OCI-LY7 (cell line): ENCODE measurements around the gene STOML2. TPM values are rescaled to one million over a fixed set of nuclear protein-coding genes. Genes with fewer than 3 reads are reported as not detected.

ENCODE experiments used
- BruUV-seq: library from RNA; stranded (reverse); fragments of 400-500 nt; replicated peaks from 2 replicates; lab custom pipeline; 2021; lab: Mats Ljungman, UMichigan
- CTCF ChIA-PET: fragments of 300-600 bp; sonication (Branson Sonifier 250); formaldehyde crosslinking; loops from one replicate; lab custom pipeline; 2022; ENCODE audit warnings: antibody characterized with exemption; ENCODE audit not compliant: unreplicated experiment; lab: Charles Lee
- POLR2A ChIA-PET: fragments of 300-600 bp; sonication (Branson Sonifier 250); formaldehyde crosslinking; loops from one replicate; lab custom pipeline; 2022; ENCODE audit warnings: antibody characterized with exemption; lab: Charles Lee
- DNase-seq: peaks from one replicate; pipeline ENCODE4 v3.0.0-alpha.2; 2015; ENCODE audit warnings: low spot score
- H2AFZ ChIP-seq: fragments of 200-600 bp; sonication (generic), shearing (Covaris generic); 2 replicates; pipeline ENCODE4 v1.6.1; 2014; ENCODE audit warnings: mild to moderate bottlenecking, antibody characterized with exemption, low read length, moderate library complexity
- H3K27ac ChIP-seq: fragments of 200-600 bp; sonication (generic); 2 replicates; pipeline ENCODE4 v1.5.1; 2014; ENCODE audit warnings: mixed run types, low read depth, mild to moderate bottlenecking, moderate library complexity, low read length, inconsistent platforms; ENCODE audit not compliant: poor library complexity, severe bottlenecking
- H3K36me3 ChIP-seq: fragments of 200-600 bp; sonication (generic); 2 replicates; pipeline ENCODE4 v1.6.1; 2014; ENCODE audit warnings: mild to moderate bottlenecking, antibody characterized with exemption, low read length, moderate library complexity, mixed read lengths; ENCODE audit not compliant: insufficient read depth
- H3K4me1 ChIP-seq: fragments of 200-600 bp; sonication (generic); 2 replicates; pipeline ENCODE4 v1.5.1; 2014; ENCODE audit warnings: mild to moderate bottlenecking, low read length; ENCODE audit not compliant: insufficient read depth, poor library complexity, severe bottlenecking
- H3K4me2 ChIP-seq: fragments of 200-600 bp; sonication (generic); 2 replicates; pipeline ENCODE4 v1.6.1; 2014; ENCODE audit warnings: mild to moderate bottlenecking, low read length
- H3K4me3 ChIP-seq: fragments of 200-600 bp; sonication (generic); 2 replicates; pipeline ENCODE4 v1.5.1; 2014; ENCODE audit warnings: mild to moderate bottlenecking, low read depth, low read length; ENCODE audit not compliant: poor library complexity, severe bottlenecking
- H3K79me2 ChIP-seq: fragments of 200-600 bp; sonication (generic); 2 replicates; pipeline ENCODE4 v1.6.1; 2016; ENCODE audit warnings: low read depth, mild to moderate bottlenecking, low read length, moderate library complexity, mixed read lengths; ENCODE audit not compliant: insufficient read depth
- H3K9me2 ChIP-seq: fragments of 200-600 bp; sonication (generic); 2 replicates; pipeline ENCODE4 v1.6.1; 2016; ENCODE audit warnings: mild to moderate bottlenecking, low read length, mixed read lengths; ENCODE audit not compliant: insufficient read depth
- H3K9me3 ChIP-seq: fragments of 200-600 bp; sonication (generic); 2 replicates; pipeline ENCODE4 v1.6.1; 2014; ENCODE audit warnings: mild to moderate bottlenecking, mixed run types, low read length, mixed read lengths
- H4K20me1 ChIP-seq: fragments of 200-600 bp; sonication (generic); 2 replicates; pipeline ENCODE4 v1.6.1; 2014; ENCODE audit warnings: mild to moderate bottlenecking, antibody characterized with exemption, low read length, moderate library complexity, mixed read lengths; ENCODE audit not compliant: insufficient read depth
- CTCF ChIP-seq: fragments of 200-600 bp; sonication (generic); conservative IDR thresholded peaks from 2 replicates; pipeline ENCODE4 v1.5.1; 2014; ENCODE audit warnings: mild to moderate bottlenecking, antibody characterized with exemption, low read length, moderate library complexity, mixed read lengths
- EZH2phosphoT487 ChIP-seq: fragments of 200-600 bp; sonication (generic); IDR thresholded peaks from 2 replicates; pipeline ENCODE4 v1.6.1; 2018; ENCODE audit warnings: low read depth, borderline replicate concordance, mild to moderate bottlenecking, mixed run types, antibody characterized with exemption, low read length, moderate library complexity, mixed read lengths
- intact Hi-C: fragments of 100-400 bp; cut with micrococcal nuclease; formaldehyde crosslinking; loops from one replicate; pipeline ENCODE4 v1.10.0; 2022; ENCODE audit not compliant: unreplicated experiment
- total RNA-seq, 2 experiments: library from RNA; depleted of rRNA in 1 of 2; stranded (reverse); fragments of >200 nt in 1 of 2; shearing (Covaris generic) in 1 of 2; gene quantifications; 2 replicates each; pipeline ENCODE4 v1.2.3, GENCODE V29; 2014 to 2022

Gene STOML2
- total RNA-seq, 2 experiments from 2014 or later = 155 to 158 TPM

- Histone ChIP-seq H3K36me3 (peaks cover 95% of the 10 kb centered on the region), H3K9me3 (no peaks in the 10 kb centered on the region), H2AFZ (no peak overlapping the region), H3K27ac (no peak overlapping the region), H3K4me1 (no peaks in the 10 kb centered on the region), H4K20me1 (no peaks in the 10 kb centered on the region), H3K4me3 (no peak overlapping the region), H3K9me2 (no peaks in the 10 kb centered on the region), H3K79me2 (no peaks in the 10 kb centered on the region), H3K4me2 (no peak overlapping the region)
- ChIA-PET POLR2A (no interaction called here), CTCF (no interaction called here)
- BruUV-seq = no TSS peak
- TF ChIP-seq EZH2phosphoT487 = no peak
- TF ChIP-seq CTCF = no peak
- intact Hi-C loops = no loop called here
- DNase-seq = no peak
Observed at GRCh38 chr9:35054871-35055644, 47.9 kb downstream of the STOML2 start.

DNA sequence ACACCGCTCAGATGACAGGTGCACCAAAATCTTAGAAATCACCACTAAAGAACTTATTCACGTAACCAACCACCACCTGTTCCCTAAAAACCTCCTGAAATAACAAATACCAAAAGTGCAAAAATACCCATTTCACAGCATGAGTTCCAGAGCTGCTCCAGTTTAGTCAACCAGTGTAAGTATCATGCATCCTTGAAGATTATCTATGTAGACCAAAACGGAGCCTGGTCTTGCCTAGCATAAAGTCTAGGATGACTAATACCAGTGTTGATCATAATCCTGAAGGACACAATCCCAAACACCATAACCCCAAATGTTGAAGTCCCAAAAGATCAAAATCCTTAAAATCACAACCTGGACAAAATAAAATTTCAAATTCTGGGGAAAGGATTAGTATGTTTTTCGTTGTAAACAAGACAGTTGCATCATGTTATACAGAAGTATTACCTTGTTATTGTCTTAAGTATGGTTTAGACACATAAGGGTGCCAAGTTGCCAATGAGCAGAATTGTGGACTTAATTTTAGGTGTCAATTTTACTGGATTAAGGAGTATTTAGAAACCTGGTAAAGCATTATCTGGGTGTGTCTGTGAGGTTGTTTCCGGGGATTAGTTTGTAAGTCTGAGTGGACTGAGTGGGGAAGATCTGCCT is 48.6 kb downstream of the STOML2 start:
- no peaks in the 10 kb centered on the region for H3K79me2 ChIP-seq
- H4K20me1 ChIP-seq = no peaks in the 10 kb centered on the region
- no peaks in the 10 kb centered on the region for H3K9me3 ChIP-seq
- no peaks in the 10 kb centered on the region for H3K4me1 ChIP-seq
- intact Hi-C loops = no loop called here
- H3K4me3 ChIP-seq = no peak overlapping the region
- no peak overlapping the region for H3K27ac ChIP-seq
- no TSS peak for BruUV-seq
- H3K9me2 ChIP-seq = no peaks in the 10 kb centered on the region
- TF ChIP-seq EZH2phosphoT487 (no peak), CTCF (no peak)
- peaks cover 95% of the 10 kb centered on the region for H3K36me3 ChIP-seq
- no peak for DNase-seq
- H2AFZ ChIP-seq = no peak overlapping the region
- POLR2A ChIA-PET = no interaction called here
- H3K4me2 ChIP-seq = no peak overlapping the region
- CTCF ChIA-PET = no interaction called here
